DMS53 (cell line): ENCODE data around the gene SORCS3.

Experiments used
- DNase-seq: peaks from one replicate; lab custom pipeline; 2025; lab: John Stamatoyannopoulos, UW

The SORCS3 gene

DNA sequence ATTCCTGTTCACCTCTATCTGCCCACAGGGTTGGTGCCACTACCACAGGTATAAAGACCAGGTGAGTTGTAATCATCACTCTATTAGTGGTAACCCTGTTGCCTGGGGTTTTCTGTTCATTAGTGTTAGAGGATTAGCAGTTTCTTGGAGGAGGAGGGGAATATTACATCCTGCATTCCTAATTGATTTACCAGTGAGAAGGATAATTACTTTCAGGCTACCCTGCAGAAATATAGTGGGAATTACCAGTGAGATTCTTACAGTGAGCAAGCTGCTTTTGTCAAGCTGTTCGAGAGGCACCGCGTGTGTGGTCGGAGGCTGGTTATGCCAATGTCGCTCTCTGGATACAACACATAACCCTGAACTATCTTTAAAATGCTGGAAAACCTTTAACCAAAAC, 280.7 kb downstream of the SORCS3 start:
- no peak for DNase-seq

DNA sequence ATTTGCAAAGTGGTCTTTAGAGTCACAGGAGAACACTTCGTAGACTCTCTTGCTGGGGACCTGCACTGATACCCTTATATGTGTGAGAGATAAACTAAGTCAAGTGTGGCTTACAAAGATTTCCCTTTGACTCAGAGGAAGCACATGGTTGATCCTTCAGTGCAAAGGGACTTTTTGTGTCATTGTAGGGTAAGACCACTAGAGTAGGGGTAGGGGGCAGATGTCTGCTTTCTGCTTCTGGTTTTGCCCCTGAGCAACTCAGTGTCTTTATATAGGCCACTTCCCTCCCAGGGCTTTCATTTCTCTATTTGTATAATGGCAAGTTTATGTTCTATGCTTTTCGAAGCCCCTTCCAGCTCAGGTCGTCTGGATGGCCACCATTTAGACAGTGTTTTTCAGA, 281.7 kb downstream of the SORCS3 start:
- DNase-seq: no peak

DNA sequence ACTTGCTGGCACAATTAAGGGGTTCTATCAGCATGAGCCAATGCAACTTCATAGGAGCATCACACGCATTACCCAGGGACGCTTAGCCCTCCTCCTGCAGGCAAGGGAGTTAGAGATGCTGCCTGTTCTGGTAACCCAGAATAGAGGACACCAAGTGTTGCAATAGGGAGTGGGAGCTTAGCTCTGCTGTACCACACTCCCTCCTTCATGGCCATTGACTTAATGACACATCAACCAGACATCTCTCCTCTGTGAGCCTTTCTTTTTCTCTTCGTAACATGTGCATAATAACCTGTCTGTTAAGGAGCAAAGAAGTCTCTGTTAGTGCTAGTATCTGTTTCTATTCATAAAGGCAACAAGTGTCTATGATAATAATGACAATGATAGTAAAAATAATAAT, 282.4 kb downstream of the SORCS3 start:
- no peak for DNase-seq

DNA sequence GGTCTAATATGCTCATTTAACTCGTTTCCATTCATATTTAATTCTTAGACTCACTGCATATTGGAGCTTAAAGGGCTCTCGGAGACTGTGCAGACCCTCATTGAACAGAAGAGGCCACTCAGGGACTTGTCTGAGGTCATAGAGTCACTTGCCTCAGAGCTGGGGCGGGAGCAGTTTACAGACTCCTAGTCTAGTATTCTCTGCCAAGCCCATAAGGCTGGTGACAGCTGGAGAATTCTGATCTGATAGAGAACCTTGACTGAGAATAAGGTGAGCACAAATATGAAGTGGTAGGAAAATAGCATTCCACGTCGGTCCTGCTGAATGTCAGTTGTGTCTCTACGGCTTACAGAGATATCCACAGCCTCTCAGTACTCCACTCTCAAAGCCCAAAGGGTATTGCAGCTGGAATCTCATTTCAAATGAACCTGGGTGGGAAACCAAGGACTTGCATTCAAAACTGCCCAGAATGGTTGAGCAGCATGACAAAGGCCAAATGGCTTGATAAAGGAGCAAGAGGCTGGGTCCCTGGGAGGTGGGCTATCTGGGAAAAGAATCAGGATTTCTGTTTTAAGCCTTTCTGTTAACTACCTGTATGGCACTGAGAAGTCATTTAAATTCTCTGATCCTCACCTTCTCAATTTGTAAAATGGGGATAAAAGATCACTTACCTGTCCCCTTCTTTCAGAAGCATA, 283.2 kb downstream of the SORCS3 start:
- no peak for DNase-seq

DNA sequence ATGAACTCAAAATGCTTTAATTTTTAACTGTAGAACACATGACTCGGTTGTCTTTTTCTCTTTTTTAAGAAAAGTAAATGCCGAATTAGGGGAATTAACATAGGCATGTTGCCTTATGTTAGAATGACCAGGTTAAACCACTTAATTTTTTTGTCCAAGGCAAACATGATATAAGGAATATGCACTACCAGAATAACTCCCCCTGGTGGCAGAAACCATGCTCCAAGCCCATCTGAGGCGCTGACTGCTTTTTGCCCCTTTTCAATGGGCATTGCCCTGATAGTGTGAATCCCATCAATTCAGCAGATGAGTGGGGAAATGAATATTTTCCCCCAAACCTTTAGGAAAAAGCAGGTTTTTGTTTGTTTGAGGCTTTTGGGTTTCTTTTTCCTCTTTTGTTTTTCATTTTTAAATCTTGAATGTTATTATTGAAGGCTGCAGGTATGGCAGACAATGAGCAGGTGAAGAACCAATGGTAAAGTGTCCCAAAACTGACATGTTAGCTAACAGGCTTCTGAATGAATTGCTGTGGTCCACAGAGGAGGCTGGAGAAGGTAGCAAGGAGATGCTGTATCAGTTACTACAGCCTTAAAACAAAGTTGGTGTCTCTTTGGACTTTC, 284.3 kb downstream of the SORCS3 start:
- peak; percentile 73 for DNase-seq

DNA sequence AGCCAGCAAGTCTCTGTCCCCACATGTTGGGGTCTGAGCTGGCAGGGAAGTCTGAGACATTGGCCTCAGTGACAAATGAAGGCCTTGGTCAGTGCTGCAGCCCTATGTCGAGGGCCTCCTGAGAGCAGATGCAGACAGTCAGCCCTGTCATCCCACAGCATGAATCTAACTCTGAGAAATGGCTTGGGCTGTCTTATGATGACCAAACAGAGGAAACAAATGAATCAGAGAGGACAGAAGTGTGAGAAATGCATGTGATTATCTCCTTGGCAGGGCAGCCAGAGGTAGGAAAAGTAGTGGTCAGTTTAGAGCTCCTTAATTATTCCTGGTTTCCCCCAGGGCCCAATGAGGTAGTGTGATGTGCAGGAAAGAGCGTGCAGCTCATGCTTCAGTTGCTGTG, 287.6 kb downstream of the SORCS3 start:
- no peak for DNase-seq

DNA sequence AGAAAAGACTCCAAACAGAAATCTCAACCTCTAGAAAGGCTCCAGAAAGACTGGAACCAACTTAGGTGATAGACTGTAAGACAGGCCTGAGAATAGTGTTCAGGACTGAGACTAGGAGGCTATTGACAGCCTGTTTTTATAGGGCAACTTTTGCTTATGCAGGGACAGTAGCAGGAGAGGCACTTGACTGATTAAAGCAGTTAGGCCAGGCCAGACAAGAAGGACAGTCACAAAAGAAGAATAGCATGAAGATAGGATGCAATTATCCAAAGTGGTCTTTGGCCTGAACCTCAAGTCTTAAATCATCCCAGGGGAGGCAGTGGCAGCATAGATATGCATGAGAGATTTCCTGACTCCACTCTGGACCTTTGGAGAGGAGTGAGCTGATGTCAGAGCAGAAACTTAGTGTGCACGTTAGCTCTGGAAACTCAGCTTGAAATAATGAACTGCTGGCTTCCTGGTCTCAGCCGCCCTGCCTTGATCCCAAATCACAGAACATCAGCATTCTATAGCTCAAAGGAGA, 290.6 kb downstream of the SORCS3 start:
- no peak for DNase-seq

DNA sequence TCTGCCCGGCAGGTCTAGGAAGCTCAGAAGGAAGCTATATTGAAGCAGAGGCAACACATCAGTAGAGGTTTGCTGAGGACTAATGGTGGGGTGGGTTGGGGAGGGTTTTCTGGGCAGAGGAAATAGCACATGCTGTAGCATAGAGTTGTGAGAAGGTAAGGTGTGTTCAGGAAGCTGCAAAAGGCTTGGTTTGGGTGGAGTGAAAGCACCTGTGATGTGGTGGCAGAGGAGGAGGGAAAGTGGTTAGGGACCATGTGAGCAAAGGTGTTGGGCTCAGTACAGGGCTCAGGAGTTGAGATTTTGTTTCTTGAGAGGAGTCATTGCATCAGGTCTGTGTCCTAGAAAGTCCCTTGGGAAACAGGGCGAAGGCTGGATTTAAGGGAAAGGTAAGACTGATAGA, 294.6 kb downstream of the SORCS3 start:
- no peak for DNase-seq

DNA sequence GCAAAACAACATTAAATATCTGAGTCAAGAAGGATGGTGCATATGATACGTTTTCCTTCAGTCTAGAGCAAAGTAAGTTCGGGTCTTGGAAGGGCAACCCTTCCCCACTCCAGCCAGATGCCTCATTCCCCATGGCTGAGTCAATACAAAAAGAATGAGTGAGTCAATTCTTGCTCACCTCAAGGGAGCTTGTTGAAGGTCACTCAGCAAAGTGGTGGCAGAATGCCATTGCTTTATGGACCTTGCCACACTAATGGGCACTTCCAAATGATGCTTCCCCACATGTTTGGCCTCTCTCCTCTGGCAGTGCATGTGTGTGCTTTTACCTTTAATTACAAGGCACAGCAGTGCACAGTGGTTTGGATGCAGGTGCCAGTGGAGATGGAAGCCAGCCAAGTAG, 296.5 kb downstream of the SORCS3 start:
- no peak for DNase-seq

DNA sequence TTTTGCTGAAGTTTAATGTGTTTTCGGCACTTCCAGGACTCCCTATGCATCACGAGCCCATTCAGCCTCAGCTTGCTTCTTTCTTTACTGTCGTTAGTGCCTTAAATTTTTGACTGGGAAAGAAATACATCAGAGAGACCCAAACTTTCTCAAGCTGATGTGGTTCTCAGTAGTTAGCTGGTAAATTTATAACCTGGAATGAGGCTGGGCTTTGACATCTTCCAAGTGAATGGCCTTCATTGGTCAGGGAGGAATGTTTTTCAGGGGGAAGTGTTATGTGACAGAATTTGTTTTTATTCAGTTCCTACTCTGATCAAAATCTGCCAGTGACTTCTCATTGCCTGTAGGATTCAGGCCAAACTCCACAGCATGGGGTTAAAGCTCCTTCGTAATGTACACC, 296.9 kb downstream of the SORCS3 start:
- DNase-seq: no peak

DNA sequence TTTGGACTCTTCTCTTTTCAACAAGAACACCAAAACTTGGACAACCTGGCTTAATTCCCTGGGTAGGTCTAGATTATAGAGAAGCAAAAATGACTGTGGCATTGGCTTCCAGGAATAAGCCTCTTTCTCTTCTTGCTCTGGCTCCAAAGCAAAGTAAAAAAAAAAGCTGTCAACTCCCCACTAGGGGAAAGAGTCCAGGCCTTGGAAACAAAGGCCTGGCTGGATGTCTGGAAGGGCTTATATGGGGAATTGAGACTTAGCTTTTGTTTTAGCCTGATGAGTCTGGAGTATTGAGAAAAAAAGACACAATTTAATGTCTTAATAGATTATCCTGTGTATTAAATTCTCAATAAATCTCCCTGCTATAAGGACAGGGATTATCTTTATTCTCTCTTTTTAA, 300.6 kb downstream of the SORCS3 start:
- no peak for DNase-seq

DNA sequence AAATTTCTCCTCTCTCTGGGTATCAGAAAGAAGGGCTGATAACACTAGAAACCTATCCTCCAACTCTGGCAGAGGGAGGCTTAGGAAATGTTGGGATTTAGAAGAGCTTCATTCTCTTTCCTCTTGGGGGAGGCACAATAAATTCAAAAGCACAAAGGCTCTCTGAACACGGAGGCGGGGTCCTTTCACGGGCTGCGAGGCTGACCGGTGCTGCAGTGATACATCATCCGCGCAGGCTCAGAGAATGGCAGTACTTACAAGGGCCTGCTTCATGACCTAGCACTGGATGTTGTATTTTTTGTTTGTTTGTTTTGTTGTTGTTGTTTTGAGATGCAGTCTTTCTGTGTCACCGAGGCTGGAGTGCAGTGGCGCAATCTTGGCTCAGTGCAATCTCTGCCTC, 306.2 kb downstream of the SORCS3 start:
- DNase-seq: no peak

DNA sequence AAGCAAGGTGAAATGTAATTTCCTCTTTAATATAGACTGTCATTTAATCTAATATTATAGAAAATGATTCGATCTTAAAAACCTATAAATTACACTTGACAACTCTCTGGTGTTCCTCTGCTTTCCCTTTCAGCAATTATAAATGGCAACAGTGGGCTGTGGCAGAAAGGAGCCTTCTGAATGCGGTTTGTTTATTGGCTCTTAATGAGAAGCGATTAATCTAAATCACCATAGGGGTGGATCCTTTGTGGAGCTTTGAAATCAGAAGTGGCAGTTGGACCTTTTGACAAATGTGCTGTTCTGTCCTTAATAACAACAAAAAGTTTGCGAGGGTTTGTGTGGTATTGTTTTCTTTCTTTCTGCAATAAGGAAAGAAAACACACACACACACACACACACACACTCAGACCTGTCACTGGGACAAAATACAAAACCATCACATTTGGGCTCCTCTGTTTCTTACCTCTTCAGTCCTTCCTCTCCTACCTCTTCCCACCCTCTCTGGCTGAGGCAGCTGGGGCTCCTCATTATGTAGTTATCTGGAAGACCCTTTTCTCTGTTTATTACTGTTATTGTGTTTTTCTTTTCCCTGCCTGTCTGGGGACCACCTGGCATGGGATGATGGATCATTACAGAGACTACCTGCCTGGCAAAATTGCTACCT, 316.2 kb downstream of the SORCS3 start:
- no peak for DNase-seq

DNA sequence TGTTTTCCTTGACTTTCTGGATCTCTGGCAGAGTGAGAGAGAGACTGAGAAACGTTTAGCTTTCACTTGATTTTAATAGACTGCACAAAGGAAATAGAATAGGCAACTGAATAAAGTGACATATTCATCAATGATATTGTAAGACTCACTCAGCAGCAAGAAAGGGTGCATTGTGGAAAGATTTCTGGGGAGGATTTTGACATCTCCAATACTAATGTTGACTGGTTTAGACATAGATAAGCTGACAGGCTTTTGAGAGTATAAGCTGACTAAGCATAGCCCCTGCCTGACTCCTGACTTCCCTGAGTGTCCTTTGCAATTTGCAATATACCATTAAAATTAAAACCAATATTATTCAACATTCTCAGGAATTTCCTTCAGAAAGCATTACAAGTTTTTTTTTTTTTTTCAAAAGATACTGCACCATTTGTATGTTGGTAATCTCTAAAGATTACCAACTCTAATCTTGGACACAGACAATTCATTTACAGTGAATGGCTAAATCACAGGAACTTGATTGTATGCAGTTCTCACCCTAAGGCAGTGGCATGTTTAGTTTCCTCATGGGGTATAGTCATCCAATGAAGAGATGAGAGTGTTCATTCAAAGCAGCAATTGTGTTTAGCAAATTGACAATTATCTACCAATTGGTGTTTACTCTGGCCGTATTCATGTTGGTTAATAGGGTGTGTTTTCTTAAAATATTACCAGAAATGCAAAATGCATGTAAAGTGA, 325.6 kb downstream of the SORCS3 start:
- DNase-seq: no peak

DNA sequence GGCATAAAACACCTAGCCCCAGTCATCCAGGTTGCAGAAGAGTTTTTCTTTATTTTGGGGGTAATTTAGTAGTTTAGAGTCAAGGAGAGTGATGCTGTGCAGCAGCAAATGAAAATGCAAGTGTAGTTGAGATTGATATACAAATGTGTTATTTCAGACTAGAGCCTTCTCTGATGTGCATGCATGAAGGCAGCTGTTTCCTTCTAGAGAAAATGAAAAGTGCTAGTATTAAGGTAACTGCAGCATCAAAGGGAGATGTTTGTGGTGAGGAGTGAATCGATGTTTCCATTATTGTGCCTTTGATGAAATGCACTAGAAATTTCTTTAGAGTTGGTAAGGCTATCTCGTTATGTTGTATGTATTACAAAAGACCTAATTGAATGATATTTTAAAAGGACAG, 339.3 kb downstream of the SORCS3 start:
- DNase-seq: no peak

DNA sequence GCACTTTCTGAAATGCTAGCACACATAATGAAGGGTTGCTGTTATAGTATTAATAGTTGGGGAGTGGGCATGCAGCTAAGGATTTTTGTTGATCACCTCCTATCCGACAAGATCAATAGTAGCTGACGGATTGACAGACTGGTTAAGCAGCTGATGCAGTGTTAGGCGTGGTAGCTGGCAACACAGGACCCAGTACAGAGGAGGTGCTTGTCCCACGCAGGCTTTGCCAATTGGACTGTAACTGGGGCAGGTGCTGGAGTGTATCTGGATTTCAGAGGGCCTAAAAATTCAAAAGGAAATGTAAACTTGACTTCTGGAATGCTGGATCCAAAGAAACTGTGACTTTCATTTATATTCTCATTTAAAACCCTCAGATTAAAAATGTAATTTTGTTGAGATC, 340.9 kb downstream of the SORCS3 start:
- no peak for DNase-seq

DNA sequence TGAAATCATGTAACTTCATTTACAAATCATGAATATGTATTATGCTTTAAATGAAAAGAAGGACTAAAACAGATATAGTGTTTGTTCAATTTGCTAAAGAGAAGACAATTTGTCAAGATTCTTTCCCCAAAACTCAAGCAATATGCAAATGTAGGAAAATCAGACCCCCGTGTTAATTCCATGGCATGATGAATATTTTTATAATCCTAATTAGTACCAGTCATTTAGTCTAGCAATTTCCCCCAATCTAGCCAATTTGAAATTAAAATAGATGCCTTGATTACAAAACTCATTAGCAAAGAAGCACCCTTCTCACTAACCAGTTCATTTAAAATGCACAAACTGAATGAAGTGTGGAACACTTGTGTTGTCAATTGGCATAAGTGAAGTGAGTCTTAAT, 347.6 kb downstream of the SORCS3 start:
- DNase-seq: no peak

DNA sequence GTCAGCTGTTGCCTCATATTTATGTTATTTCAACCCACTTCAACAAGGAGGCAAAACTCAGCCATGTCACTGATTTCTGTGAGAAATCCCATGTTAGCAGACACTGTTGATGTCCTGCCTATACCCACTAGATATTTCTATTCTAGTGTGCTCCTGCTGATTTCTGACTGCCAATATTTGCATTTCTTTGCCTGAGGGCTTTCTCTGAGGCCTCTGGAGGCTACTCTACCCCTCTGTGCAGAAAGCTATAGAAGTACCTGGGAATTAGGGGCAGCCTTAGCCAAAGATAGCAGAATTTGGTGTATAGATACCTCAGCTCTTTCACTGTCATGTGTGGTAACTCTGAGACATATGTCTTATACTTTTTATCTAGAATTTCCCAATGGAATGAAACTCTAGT, 348.8 kb downstream of the SORCS3 start:
- DNase-seq: no peak

DNA sequence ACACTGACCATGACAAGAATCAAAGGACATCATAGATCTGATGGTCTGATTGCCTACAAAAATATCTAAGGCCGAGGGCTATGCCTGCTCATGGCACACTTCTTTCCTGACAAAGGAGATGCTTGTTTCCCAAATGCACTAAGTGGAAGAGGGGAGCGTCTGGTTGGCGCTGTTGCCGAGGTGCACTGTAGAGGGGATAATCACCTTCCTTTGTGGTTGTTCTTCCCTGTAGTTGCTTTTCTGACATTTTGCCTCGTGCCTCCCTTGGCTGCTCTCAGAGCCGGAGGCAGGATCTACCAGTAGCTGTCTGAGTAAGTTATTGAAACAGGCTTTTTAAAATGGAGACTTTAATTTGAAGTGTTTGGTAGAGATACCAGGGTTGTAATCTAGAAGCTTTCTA, 352.0 kb downstream of the SORCS3 start:
- no peak for DNase-seq

DNA sequence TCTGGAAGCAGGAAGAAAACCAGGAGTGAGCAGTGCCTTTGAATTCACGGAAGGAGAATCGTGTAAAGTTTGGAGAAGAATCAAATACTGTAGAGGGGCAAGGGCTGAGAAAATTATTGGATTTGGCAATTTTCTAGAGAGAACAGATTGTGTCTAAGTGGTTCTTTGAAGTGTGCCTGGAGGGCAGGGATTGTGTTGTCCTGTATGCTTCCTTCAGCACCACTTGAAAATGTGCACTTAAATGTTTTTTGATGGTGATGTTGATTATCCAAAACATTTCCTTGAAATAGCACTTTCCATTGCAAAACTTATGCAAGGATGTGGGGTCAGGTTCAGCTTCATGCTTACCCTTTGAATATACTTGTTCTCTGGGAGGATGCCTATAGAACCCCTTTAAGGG, 360.2 kb downstream of the SORCS3 start:
- no peak for DNase-seq

DNA sequence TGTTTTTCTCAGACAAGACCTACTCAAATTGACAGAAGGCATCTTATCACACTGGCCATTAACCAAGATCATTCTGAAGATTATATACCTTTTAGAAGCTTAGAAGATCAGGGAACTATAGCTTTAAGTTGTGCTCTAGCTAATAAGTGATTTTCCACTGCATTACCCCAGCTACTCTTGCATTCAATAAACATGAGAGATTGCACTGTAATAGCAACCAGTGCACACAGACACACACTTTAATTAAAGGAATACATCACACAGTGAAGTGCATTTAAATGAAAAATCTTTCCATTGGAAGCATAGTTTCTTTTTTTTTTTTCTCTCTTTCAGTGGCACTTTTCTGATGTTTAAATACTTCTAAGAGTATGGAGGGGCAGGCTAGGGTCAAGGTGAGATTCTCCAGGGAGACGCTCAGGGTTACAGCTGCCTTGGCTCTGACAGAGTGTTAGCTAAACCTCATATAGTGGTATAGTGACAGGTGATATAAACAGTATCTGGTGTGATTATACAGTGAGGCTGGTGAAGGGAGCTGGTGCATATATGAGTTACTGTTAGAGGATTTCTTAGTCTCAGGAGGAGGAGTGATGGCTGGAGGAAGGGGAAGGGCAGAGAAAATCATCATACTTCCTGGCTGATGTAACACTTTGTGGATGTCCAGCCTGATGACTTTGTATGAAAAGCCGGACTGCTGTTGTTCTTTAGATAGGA, 369.5 kb downstream of the SORCS3 start:
- DNase-seq: no peak

DNA sequence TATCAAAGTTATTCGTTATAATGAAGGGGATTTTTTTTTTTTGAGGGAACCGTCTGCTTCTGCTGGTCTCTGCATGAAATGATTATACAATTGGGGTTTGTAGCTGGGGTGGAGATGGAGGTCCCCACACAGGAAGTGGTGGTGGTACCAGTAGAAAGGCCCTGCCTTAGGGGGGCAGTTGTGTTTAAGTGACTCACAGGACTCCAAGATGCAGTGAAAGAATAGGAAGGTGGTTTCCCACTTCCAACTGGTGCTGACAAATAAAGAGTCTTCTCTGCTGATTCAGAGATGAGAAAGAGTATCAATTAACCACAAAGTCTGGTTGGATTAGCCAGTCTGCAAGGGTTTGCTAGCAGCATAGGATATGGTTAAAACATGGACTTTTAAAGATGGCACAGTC, 376.0 kb downstream of the SORCS3 start:
- no peak for DNase-seq
